Nucleus accumbens (tissue), 56 donors: ENCODE results near the gene MARCHF3.
"Not testable (repeated sequence)": the region's sequence is repeated elsewhere in the genome, so short reads cannot be mapped to it uniquely, and the experiment has no call there.

Experiments used
- DNase-seq, 56 donors: peaks; one replicate each; lab custom pipeline; 2025; lab: John Stamatoyannopoulos, UW

The MARCHF3 gene

GRCh38 chr5:126963822-126964375 is 66.5 kb downstream of the MARCHF3 start:
- DNase-seq: no peak

GRCh38 chr5:126961702-126962101 is 68.7 kb downstream of the MARCHF3 start:
- DNase-seq: no peak

GRCh38 chr5:126961128-126961527 is 69.2 kb downstream of the MARCHF3 start:
- no peak for DNase-seq

- DNase-seq: no peak
These were observed 71.2 kb downstream of the MARCHF3 start for GRCh38 chr5:126959188-126959587.

- no peak for DNase-seq
These were observed 73.4 kb downstream of the MARCHF3 start for GRCh38 chr5:126956991-126957390.

GRCh38 chr5:126954981-126955380 is 75.4 kb downstream of the MARCHF3 start:
- DNase-seq: no peak

GRCh38 chr5:126953640-126954039 is 76.7 kb downstream of the MARCHF3 start:
- DNase-seq: no peak

- no peak for DNase-seq
These were observed 80.9 kb downstream of the MARCHF3 start for GRCh38 chr5:126949475-126949874.

- DNase-seq: no peak
These were observed 81.9 kb downstream of the MARCHF3 start for GRCh38 chr5:126948453-126948852.

GRCh38 chr5:126948011-126948355 is 82.4 kb downstream of the MARCHF3 start:
- DNase-seq: no peak

- no peak for DNase-seq
These were observed 83.0 kb downstream of the MARCHF3 start for GRCh38 chr5:126947146-126948010.

GRCh38 chr5:126942908-126943307 is 87.5 kb downstream of the MARCHF3 start:
- DNase-seq: not testable (repeated sequence)

GRCh38 chr5:126941403-126941802 is 89.0 kb downstream of the MARCHF3 start:
- no peak for DNase-seq

- no peak for DNase-seq
These were observed 90.5 kb downstream of the MARCHF3 start for GRCh38 chr5:126939887-126940286.

GRCh38 chr5:126938466-126938865 is 91.9 kb downstream of the MARCHF3 start:
- no peak for DNase-seq

GRCh38 chr5:126937771-126938170 is 92.6 kb downstream of the MARCHF3 start:
- no peak for DNase-seq

- DNase-seq: peak in 1 of 56 donors; percentile 15
These were observed 93.5 kb downstream of the MARCHF3 start for GRCh38 chr5:126936775-126937418.

- no peak for DNase-seq
These were observed 98.2 kb downstream of the MARCHF3 start for GRCh38 chr5:126931963-126932660.

GRCh38 chr5:126928041-126928440 is 102.3 kb downstream of the MARCHF3 start:
- no peak for DNase-seq

GRCh38 chr5:126927429-126927828 is 102.9 kb downstream of the MARCHF3 start:
- DNase-seq: no peak

- no peak for DNase-seq
These were observed 104.2 kb downstream of the MARCHF3 start for GRCh38 chr5:126926187-126926586.
